ENCODE results near the gene AAMDC.
"Not testable (repeated sequence)": the region's sequence is repeated elsewhere in the genome, so short reads cannot be mapped to it uniquely, and the experiment has no call there.

The AAMDC gene

GRCh38 chr11:77884829-77885190 lies 63.9 kb downstream of the AAMDC start:
- no peak for DNase-seq (ENCODE audit: low read depth)

GRCh38 chr11:77886401-77886800 lies 65.5 kb downstream of the AAMDC start:
- no peak for DNase-seq (ENCODE audit: low read depth)

GRCh38 chr11:77889045-77889444 lies 68.1 kb downstream of the AAMDC start:
- not testable (repeated sequence) for DNase-seq (ENCODE audit: low read depth)

GRCh38 chr11:77890100-77890614 lies 69.2 kb downstream of the AAMDC start:
- DNase-seq (ENCODE audit: low read depth) = not testable (repeated sequence)

GRCh38 chr11:77890619-77891056 lies 69.7 kb downstream of the AAMDC start:
- DNase-seq (ENCODE audit: low read depth) = not testable (repeated sequence)

GRCh38 chr11:77891256-77891655 lies 70.3 kb downstream of the AAMDC start:
- DNase-seq (ENCODE audit: low read depth) = not testable (repeated sequence)

- not testable (repeated sequence) for DNase-seq (ENCODE audit: low read depth)
Measured at GRCh38 chr11:77891703-77892102, 70.8 kb downstream of the AAMDC start.

GRCh38 chr11:77894949-77895348 lies 74.0 kb downstream of the AAMDC start:
- not testable (repeated sequence) for DNase-seq (ENCODE audit: low read depth)

GRCh38 chr11:77908835-77909234 lies 87.9 kb downstream of the AAMDC start:
- DNase-seq (ENCODE audit: low read depth) = no peak

GRCh38 chr11:77909277-77909676 lies 88.3 kb downstream of the AAMDC start:
- DNase-seq (ENCODE audit: low read depth) = no peak

GRCh38 chr11:77910828-77911227 lies 89.9 kb downstream of the AAMDC start:
- not testable (repeated sequence) for DNase-seq (ENCODE audit: low read depth)

- DNase-seq (ENCODE audit: low read depth) = not testable (repeated sequence)
Measured at GRCh38 chr11:77913608-77914306, 92.8 kb downstream of the AAMDC start.

- DNase-seq (ENCODE audit: low read depth) = not testable (repeated sequence)
Measured at GRCh38 chr11:77914307-77914791, 93.4 kb downstream of the AAMDC start.

- not testable (repeated sequence) for DNase-seq (ENCODE audit: low read depth)
Measured at GRCh38 chr11:77917713-77918112, 96.8 kb downstream of the AAMDC start.

Data from activated T-helper 9 cell treated with anti-CD3 and anti-CD28 coated beads, Interleukin-2, amount 50 U/mL, for 16 hours (primary cell).